Stimulated activated naive B cell treated with anti-CD40 and anti-IgM and Interleukin-4, amounts not matched to agents 10 μg/mL and 1 μg/mL and 100 μg/mL, for 72 hours (primary cell): ENCODE data around the gene IBA57.
A peak's percentile ranks its signal among the peaks of the same experiment; 100 is the strongest.

ENCODE experiments used
- ATAC-seq, 2 donors: fragments of 150-1000 bp; cut with Tn5 transposase; replicated peaks; 2 replicates each; pipeline ENCODE4 v1.10.0; 2021; ENCODE audit warnings: moderate library complexity in 1 of 2
- DNase-seq: peaks from one replicate; pipeline ENCODE4 v3.0.0; 2021
- H3K27ac Mint-ChIP-seq: one replicate; pipeline ENCODE4 v1.8.0; 2022; ENCODE audit warnings: mild to moderate bottlenecking, mixed read lengths
- H3K27me3 Mint-ChIP-seq, 2 donors: one replicate each; pipeline ENCODE4 v1.8.0; 2022; ENCODE audit warnings: mixed read lengths in 2 of 2
- H3K36me3 Mint-ChIP-seq, 2 donors: one replicate each; pipeline ENCODE4 v1.8.0; 2022; ENCODE audit warnings: mixed read lengths in 2 of 2, mild to moderate bottlenecking in 1 of 2
- H3K4me1 Mint-ChIP-seq, 2 donors: one replicate each; pipeline ENCODE4 v1.8.0; 2022; ENCODE audit warnings: mixed read lengths in 2 of 2, mild to moderate bottlenecking in 1 of 2
- H3K4me3 Mint-ChIP-seq, 2 donors: one replicate each; pipeline ENCODE4 v1.8.0; 2022; ENCODE audit warnings: mild to moderate bottlenecking in 2 of 2, mixed read lengths in 2 of 2, moderate library complexity in 1 of 2
- H3K9me3 Mint-ChIP-seq, 2 donors: one replicate each; pipeline ENCODE4 v1.8.0; 2022; ENCODE audit warnings: mixed read lengths in 2 of 2, mild to moderate bottlenecking in 1 of 2

The IBA57 gene

DNA sequence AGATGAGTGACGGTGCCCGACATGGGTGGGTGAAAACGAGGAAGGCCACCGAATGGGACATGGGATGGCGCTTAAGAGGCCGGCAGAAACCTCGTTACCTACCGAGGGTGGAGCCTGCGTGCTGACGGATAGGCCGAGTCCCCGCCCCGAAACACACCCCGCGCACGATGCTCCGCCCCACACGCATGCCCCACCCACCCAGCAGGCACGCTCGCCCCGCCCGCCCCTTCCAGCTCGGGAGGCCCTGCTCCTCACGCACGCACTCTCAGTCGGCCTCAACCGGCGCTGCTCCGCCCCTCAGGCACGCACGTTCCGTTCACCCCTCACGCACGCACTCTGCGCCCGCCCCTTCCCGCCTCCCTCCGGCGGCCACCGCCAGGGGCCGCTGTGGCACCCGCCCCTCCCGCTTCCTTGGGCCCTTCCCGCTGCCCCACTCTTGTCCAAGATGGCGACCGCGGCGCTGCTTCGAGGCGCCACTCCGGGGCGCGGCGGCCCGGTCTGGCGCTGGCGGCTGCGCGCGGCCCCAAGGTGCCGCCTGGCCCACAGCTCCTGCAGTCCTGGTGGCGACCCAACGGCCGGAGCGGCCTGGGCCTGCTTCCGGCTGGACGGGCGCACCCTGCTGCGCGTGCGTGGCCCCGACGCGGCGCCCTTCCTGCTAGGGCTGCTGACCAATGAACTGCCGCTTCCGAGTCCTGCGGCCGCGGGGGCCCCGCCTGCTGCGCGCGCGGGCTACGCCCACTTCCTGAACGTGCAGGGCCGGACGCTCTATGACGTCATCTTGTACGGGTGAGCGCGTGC is at the start of gene IBA57:
IBA57 (plus strand) TSS at position 433 of the 798 bp plus-strand sequence; CDS start at position 446, 13 bp downstream.
- peak; percentile 99 for DNase-seq
- Mint-ChIP-seq H3K4me3 (peak within 1 kb of the TSS; percentile 84 to 90), H3K27me3 (peaks cover 0 to 6% of the 10 kb centered on the region in 2 donors), H3K27ac (peak within 1 kb of the TSS; percentile 97), H3K36me3 (peaks cover 5 to 10% of the 10 kb centered on the region in 2 donors), H3K9me3 (no peaks in the 10 kb centered on the region), H3K4me1 (peaks cover 27 to 51% of the 10 kb centered on the region in 2 donors)
- peak; percentile 87 to 88 for ATAC-seq

DNA sequence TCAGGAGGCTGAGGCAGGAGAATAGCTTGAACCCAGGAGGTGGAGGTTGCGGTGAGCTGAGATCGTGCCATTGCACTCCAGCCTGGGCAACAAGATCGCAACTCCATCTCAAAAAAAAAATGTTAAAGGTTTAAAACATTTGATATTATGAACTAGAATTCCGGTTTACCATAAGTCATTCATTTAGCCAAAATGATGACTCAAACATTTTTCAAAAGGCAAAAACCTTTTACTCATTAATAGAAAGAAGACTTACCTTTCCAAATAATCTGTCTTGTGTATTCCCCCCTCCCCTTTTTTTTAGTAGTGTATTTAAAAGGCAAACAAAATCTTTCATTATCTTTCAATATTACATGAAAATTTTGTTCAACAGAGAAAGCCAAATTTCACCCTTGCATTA is 48.3 kb upstream of the IBA57 start:
- no peak for ATAC-seq

DNA sequence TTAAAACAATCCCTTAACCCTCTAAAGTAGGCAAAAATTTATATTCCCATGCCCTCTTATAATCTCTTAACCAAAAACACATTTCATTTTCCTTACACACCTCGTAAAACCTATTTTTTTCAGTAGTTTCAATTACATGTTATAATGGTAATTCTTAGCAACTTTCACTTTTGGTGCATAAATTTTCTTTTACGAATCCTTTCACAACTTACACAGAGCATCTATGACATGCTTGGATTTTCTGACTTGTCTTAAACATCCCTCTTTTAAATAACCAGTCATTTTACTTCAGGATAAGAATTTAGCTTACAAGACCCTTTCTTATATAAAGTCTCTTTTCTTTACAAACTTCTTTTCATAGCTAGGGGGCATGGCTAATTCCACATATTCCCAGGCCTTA is 47.6 kb upstream of the IBA57 start:
- no peak overlapping the region for H3K4me3 Mint-ChIP-seq
- H3K36me3 Mint-ChIP-seq: peaks cover 8 to 12% of the 10 kb centered on the region in 2 donors
- H3K4me1 Mint-ChIP-seq: peaks cover 3 to 7% of the 10 kb centered on the region in 2 donors
- ATAC-seq (no peak), DNase-seq (no peak)
- no peak overlapping the region for H3K27ac Mint-ChIP-seq
- peaks cover 2 to 3% of the 10 kb centered on the region in 2 donors for H3K9me3 Mint-ChIP-seq
- H3K27me3 Mint-ChIP-seq: no peaks in the 10 kb centered on the region

More for the DNA sequence above, 48.3 kb upstream of the IBA57 start:
- H3K4me1 Mint-ChIP-seq: peaks cover 3 to 7% of the 10 kb centered on the region in 2 donors
- H3K36me3 Mint-ChIP-seq: peaks cover 8 to 12% of the 10 kb centered on the region in 2 donors
- H3K9me3 Mint-ChIP-seq: peaks cover 2 to 3% of the 10 kb centered on the region in 2 donors
- no peak for DNase-seq
- H3K27me3 Mint-ChIP-seq: no peaks in the 10 kb centered on the region
- H3K4me3 Mint-ChIP-seq: no peak overlapping the region
- no peak overlapping the region for H3K27ac Mint-ChIP-seq

DNA sequence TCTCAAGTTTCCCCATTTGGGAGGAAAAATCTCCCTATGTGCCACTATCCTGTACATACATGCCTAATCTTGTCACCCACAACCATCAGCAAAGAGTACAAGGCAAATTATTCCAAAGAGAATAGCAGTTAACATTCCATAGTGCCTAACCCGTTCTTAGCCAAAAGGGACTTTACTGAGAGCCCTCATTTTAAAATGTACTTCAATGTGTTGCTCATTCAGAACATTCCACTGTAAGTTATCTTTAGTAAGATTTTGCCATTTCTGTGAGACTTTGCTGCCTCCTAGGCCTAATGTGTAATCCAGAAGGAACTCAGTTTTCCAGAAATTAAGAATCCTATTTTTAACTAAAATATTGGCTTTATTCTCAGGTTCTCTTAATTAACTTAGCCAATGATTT is 45.3 kb upstream of the IBA57 start:
- H3K27ac Mint-ChIP-seq: no peak overlapping the region
- peaks cover 2 to 3% of the 10 kb centered on the region in 2 donors for H3K9me3 Mint-ChIP-seq
- H3K4me3 Mint-ChIP-seq: no peak overlapping the region
- H3K4me1 Mint-ChIP-seq: peaks cover 3 to 7% of the 10 kb centered on the region in 2 donors
- peaks cover 8 to 12% of the 10 kb centered on the region in 2 donors for H3K36me3 Mint-ChIP-seq
- ATAC-seq (no peak), DNase-seq (no peak)
- peaks cover 2 to 7% of the 10 kb centered on the region in 2 donors for H3K27me3 Mint-ChIP-seq

GRCh38 chr1:228120857-228121489 is 44.6 kb upstream of the IBA57 start:
- H3K27me3 Mint-ChIP-seq: peaks cover 7% of the 10 kb centered on the region in 2 donors
- H3K36me3 Mint-ChIP-seq: peaks cover 8 to 12% of the 10 kb centered on the region in 2 donors
- H3K9me3 Mint-ChIP-seq: peaks cover 2 to 3% of the 10 kb centered on the region in 2 donors
- ATAC-seq (peak; percentile 72 to 82), DNase-seq (no peak)
- peak overlapping the region; percentile 15 for H3K27ac Mint-ChIP-seq
- H3K4me3 Mint-ChIP-seq: peak overlapping the region; percentile 39 to 41
- peaks cover 3 to 7% of the 10 kb centered on the region in 2 donors for H3K4me1 Mint-ChIP-seq

- Mint-ChIP-seq H3K4me1 (peaks cover 3 to 7% of the 10 kb centered on the region in 2 donors), H3K27ac (no peak overlapping the region), H3K4me3 (no peak overlapping the region), H3K9me3 (peaks cover 2% of the 10 kb centered on the region in 2 donors), H3K27me3 (peaks cover 7 to 15% of the 10 kb centered on the region in 2 donors), H3K36me3 (peaks cover 5 to 11% of the 10 kb centered on the region in 2 donors)
- ATAC-seq (no peak), DNase-seq (no peak)
These were observed 42.6 kb upstream of the IBA57 start for GRCh38 chr1:228122921-228123441.

DNA sequence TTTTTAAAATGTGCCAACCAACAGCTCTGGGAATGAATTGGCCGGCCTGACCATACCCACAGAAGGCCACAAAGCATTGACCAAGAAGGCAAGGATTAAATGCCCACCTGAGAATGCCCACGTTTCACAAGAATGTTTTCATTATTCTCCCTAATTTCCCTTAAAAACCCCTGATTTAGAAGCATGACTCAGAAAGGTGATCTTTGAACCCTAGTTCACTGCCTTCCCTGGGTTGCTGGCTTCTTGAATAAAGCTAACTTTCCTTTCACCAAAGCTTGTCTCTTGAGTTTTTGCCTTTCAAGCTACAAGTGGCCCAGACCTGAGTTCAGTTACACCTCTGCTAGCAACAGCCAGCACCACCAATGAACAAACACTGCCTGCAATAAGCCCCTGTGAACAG is 42.1 kb upstream of the IBA57 start:
- H3K4me3 Mint-ChIP-seq: no peak overlapping the region
- no peak for ATAC-seq

DNA sequence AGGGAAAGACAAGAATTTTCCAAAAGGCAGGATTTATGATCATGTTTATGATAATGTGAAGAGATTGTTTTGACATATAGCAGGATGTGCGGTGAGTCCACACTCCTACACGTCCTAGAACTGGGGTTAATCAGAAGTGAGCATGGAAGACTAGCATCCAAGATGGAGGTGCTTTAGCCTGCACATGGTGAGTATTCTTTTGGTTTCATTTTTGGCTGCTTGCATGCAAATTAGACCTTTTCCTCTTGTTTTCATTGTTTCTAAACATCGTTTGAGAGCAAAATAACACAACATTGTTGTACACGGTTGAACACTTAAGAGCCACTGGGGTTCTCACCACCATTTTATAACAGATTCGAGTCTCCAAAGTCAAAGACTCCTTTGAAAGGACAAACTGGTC is 40.4 kb upstream of the IBA57 start:
- DNase-seq (no peak), ATAC-seq (no peak)
- Mint-ChIP-seq H3K4me3 (no peak overlapping the region), H3K4me1 (peaks cover 3 to 7% of the 10 kb centered on the region in 2 donors), H3K9me3 (no peaks in the 10 kb centered on the region), H3K36me3 (peaks cover 0 to under 1% of the 10 kb centered on the region in 2 donors), H3K27me3 (peaks cover 13 to 15% of the 10 kb centered on the region in 2 donors), H3K27ac (no peak overlapping the region)

More for the DNA sequence above, 42.1 kb upstream of the IBA57 start:
- no peak for DNase-seq
- Mint-ChIP-seq H3K9me3 (no peaks in the 10 kb centered on the region), H3K27ac (no peak overlapping the region), H3K27me3 (peaks cover 12 to 15% of the 10 kb centered on the region in 2 donors), H3K36me3 (peaks cover 2 to 8% of the 10 kb centered on the region in 2 donors), H3K4me1 (peaks cover 3 to 7% of the 10 kb centered on the region in 2 donors)

DNA sequence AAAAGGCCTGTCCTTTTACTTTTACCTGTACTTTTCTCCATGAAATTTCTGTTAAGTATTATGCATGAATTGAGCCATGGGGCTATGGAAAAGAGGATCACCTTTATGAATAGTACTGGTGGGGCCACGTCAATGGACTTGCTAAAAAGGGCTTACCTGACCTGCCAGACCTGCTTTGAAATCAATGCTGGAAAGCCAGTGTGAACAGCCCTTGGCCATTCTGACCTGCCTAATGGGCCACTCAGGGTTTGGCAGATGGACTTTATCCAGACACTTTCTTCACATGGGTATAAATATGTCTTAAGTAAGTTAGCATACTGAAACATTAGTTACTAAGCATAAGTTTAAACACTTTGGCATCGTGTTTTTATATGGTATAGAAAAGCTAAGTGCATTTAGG is 33.8 kb upstream of the IBA57 start:
- H3K4me1 Mint-ChIP-seq: peaks cover 0 to 12% of the 10 kb centered on the region in 2 donors

GRCh38 chr1:228134591-228134990 is 31.0 kb upstream of the IBA57 start:
- Mint-ChIP-seq H3K4me1 (peaks cover 4 to 26% of the 10 kb centered on the region in 2 donors), H3K27ac (no peak overlapping the region), H3K36me3 (no peaks in the 10 kb centered on the region), H3K9me3 (no peaks in the 10 kb centered on the region), H3K4me3 (no peak overlapping the region), H3K27me3 (no peaks in the 10 kb centered on the region)
- ATAC-seq: no peak
- DNase-seq: no peak

More for the DNA sequence above, 33.8 kb upstream of the IBA57 start:
- Mint-ChIP-seq H3K36me3 (no peaks in the 10 kb centered on the region), H3K4me3 (no peak overlapping the region), H3K9me3 (no peaks in the 10 kb centered on the region), H3K27me3 (peaks cover 6 to 8% of the 10 kb centered on the region in 2 donors), H3K27ac (no peak overlapping the region)
- ATAC-seq: no peak
- no peak for DNase-seq

DNA sequence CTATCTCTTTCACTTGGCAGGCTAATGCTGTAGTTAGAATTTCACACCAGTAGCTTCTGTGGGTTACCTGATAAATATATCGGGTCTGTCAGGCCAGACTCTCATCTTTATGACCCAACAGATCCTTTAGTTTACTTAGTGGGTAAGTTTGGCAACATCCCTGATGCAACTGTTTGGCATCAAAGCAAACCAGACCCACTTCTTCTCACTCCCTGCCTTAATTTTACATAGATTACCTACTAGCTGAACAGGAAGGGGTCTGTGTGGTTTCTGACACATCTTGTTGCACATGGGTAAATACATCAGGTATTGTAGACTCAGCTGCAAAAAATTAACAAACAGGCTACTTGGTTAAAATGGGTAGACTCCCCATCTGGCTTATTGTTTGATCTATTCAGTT is 28.7 kb upstream of the IBA57 start:
- H3K9me3 Mint-ChIP-seq: no peaks in the 10 kb centered on the region
- no peaks in the 10 kb centered on the region for H3K36me3 Mint-ChIP-seq
- ATAC-seq (no peak), DNase-seq (no peak)
- H3K4me1 Mint-ChIP-seq: peaks cover 4 to 27% of the 10 kb centered on the region in 2 donors
- H3K27me3 Mint-ChIP-seq: no peaks in the 10 kb centered on the region
- no peak overlapping the region for H3K4me3 Mint-ChIP-seq
- H3K27ac Mint-ChIP-seq: no peak overlapping the region

DNA sequence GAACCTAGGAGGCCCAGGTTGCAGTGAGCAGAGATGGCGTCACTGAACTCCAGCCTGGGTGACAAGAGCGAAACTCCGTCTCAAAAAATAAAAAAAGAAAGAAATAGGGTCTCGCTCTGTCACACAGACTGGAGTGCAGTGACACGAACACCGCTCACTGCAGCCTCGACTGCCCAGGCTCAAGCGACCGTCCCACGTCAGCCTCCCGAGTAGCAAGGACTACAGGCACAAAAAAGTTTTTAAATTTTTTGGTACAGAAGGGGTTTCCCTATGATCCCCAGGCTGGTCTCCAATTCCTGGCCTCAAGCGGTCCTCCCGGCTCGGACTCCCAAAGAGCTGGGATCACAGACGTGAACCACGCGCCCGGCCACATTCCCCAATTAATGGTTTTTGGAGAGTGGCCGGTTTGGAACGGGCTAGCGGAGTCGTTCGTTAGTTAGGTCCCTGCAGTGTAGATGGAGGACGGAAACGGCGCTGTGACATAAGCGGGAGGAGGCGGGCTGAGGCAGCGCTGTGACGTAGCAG is 26.1 kb upstream of the IBA57 start:
- DNase-seq: no peak
- peaks cover 17 to 53% of the 10 kb centered on the region in 2 donors for H3K4me1 Mint-ChIP-seq
- peaks cover 2 to 5% of the 10 kb centered on the region in 2 donors for H3K36me3 Mint-ChIP-seq
- H3K4me3 Mint-ChIP-seq: peak overlapping the region; percentile 93 to 97
- H3K27ac Mint-ChIP-seq: peak overlapping the region; percentile 98
- no peaks in the 10 kb centered on the region for H3K27me3 Mint-ChIP-seq
- no peak for ATAC-seq
- H3K9me3 Mint-ChIP-seq: no peaks in the 10 kb centered on the region

DNA sequence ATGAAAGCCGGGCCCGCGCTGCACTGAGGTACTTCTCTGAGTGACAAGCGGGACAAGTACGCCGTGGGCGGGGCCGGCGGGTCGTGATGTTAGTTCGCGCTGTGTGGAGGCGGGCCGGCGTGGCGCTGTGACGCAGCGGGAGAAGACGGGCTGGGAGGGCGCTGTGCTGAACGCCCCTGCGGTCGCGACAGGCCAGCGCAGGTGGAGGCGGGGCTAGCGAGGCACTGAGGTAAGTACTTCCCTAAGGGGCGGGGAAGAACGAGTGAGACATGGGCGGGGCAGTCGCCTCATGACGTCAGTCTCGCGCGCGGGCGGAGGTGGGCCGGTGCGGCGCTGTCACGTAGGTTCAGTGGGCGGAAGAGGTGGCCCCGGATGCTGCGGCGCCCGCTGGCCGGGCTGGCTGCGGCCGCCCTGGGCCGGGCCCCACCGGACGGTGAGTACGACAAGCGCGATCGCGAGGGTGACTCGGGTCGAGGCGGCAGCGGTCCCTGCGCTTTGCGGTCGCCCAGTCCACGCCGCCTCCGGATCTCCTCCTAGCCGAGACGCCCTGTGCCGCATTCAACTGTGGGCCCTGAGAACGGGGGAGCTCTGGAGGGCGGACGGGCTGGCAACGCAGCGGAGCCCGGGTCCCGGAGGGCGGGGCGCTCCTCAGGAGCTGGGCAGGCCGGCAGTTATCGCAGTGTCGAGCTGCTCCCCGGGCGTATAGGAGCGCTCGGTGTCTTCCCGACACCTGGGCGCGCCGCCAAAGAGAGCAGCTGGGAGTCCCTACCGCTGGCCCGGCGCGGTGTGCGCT is 25.5 kb upstream of the IBA57 start, which contains the start of gene GUK1:
GUK1 (plus strand) TSS at position 349 of the 793 bp plus-strand sequence; CDS start at position 373, 24 bp downstream.
- Mint-ChIP-seq H3K27me3 (no peaks in the 10 kb centered on the region), H3K4me3 (peak within 1 kb of the TSS; percentile 93 to 97), H3K36me3 (peaks cover 2 to 9% of the 10 kb centered on the region in 2 donors), H3K27ac (peak within 1 kb of the TSS; percentile 98), H3K4me1 (peaks cover 20 to 58% of the 10 kb centered on the region in 2 donors), H3K9me3 (no peaks in the 10 kb centered on the region)
- peak; percentile 89 to 95 for ATAC-seq
- DNase-seq: peak; percentile 100
